Pulmonary artery endothelial cell (primary cell): Measurements from ENCODE around the gene PNPT1. TPM values are rescaled to one million over a fixed set of nuclear protein-coding genes. Genes with fewer than 3 reads are reported as not detected.
"Not testable (repeated sequence)": the region's sequence is repeated elsewhere in the genome, so short reads cannot be mapped to it uniquely, and the experiment has no call there.

Experiments
- DNase-seq: peaks from one replicate; pipeline ENCODE4 v3.0.0-alpha.2; 2011; ENCODE audit warnings: low read depth, low spot score
- total RNA-seq: library from RNA; depleted of rRNA; stranded (reverse); fragments of >200 nt; gene quantifications from 2 replicates; pipeline ENCODE4 v1.2.3, GENCODE V29; 2014

Gene PNPT1
- total RNA-seq = 28.0 and 34.0 TPM in 2 replicates

- DNase-seq = peak; percentile 66
These were observed at the start of gene PNPT1 for GRCh38 chr2:55693181-55694125. PNPT1 (minus strand) TSS chr2:55693844; CDS start chr2:55693823, 21 bp downstream.

- no peak for DNase-seq
These were observed 49.4 kb upstream of the PNPT1 start for GRCh38 chr2:55742996-55743395.

GRCh38 chr2:55736019-55736536 is 42.4 kb upstream of the PNPT1 start:
- DNase-seq = not testable (repeated sequence)

GRCh38 chr2:55734726-55735125 is 41.1 kb upstream of the PNPT1 start:
- DNase-seq = no peak

- DNase-seq = no peak
These were observed 39.7 kb upstream of the PNPT1 start for GRCh38 chr2:55733335-55733734.

- DNase-seq = no peak
These were observed 39.2 kb upstream of the PNPT1 start for GRCh38 chr2:55732854-55733253.

- no peak for DNase-seq
These were observed 35.6 kb upstream of the PNPT1 start for GRCh38 chr2:55729136-55729685.

GRCh38 chr2:55721596-55722215 is 28.1 kb upstream of the PNPT1 start:
- no peak for DNase-seq

GRCh38 chr2:55720417-55720816 is 26.8 kb upstream of the PNPT1 start:
- no peak for DNase-seq

- no peak for DNase-seq
These were observed 26.2 kb upstream of the PNPT1 start for GRCh38 chr2:55719852-55720251.

GRCh38 chr2:55718165-55719008 is 24.7 kb upstream of the PNPT1 start:
- DNase-seq = peak; percentile 39

- no peak for DNase-seq
These were observed 22.0 kb upstream of the PNPT1 start for GRCh38 chr2:55715626-55716025.

- not testable (repeated sequence) for DNase-seq
These were observed 21.5 kb upstream of the PNPT1 start for GRCh38 chr2:55715178-55715577.

GRCh38 chr2:55712477-55713060 is 18.9 kb upstream of the PNPT1 start:
- DNase-seq = no peak

GRCh38 chr2:55710025-55710424 is 16.4 kb upstream of the PNPT1 start:
- DNase-seq = no peak

- DNase-seq = no peak
These were observed 14.1 kb upstream of the PNPT1 start for GRCh38 chr2:55707751-55708150.

- not testable (repeated sequence) for DNase-seq
These were observed 12.6 kb upstream of the PNPT1 start for GRCh38 chr2:55706258-55706657.

GRCh38 chr2:55705027-55705653 is 11.5 kb upstream of the PNPT1 start:
- DNase-seq = no peak

- no peak for DNase-seq
These were observed 9.7 kb upstream of the PNPT1 start for GRCh38 chr2:55703350-55703749.

GRCh38 chr2:55692740-55693139 is 904 bp downstream of the PNPT1 start:
- DNase-seq = not testable (repeated sequence)
